IMR-90 (cell line): ENCODE results near the gene VRK2. TPM values are rescaled to one million over a fixed set of nuclear protein-coding genes. Genes with fewer than 3 reads are reported as not detected.

Experiments used
- ATAC-seq: fragments of 200-7000 bp; cut with Tn5 transposase; 2 replicates; pipeline ENCODE4 v1.9.1; 2020; ENCODE audit warnings: low read depth, mild to moderate bottlenecking, moderate library complexity
- BruUV-seq: library from RNA; stranded (reverse); fragments of 400-500 nt; replicated peaks from 2 replicates; lab custom pipeline; 2021; lab: Mats Ljungman, UMichigan
- CTCF ChIA-PET: fragments of 300-600 bp; formaldehyde crosslinking; extraction: SDS; loops from one replicate; lab custom pipeline; 2021; ENCODE audit warnings: antibody characterized with exemption; lab: Yijun Ruan, JAX
- POLR2A ChIA-PET: fragments of 300-600 bp; sonication (Branson Sonifier 250); formaldehyde crosslinking; loops from one replicate; lab custom pipeline; 2022; ENCODE audit warnings: antibody characterized with exemption; ENCODE audit not compliant: unreplicated experiment; lab: Charles Lee
- DNase-seq: peaks from one replicate; pipeline ENCODE4 v3.0.0; 2013
- H2AFZ ChIP-seq: replicated peaks from 2 replicates; pipeline ENCODE3; 2013; ENCODE audit warnings: low read length, mild to moderate bottlenecking; ENCODE audit not compliant: poor library complexity
- H2AK5ac ChIP-seq: 2 replicates; pipeline ENCODE4 v1.6.1; 2013; ENCODE audit warnings: low read depth, low read length, inconsistent platforms
- H2AK9ac ChIP-seq: replicated peaks from 2 replicates; pipeline ENCODE3; 2013; ENCODE audit warnings: mild to moderate bottlenecking, low read depth, low read length, moderate library complexity; ENCODE audit not compliant: poor library complexity
- H2BK120ac ChIP-seq: 2 replicates; pipeline ENCODE4 v1.6.1; 2013; ENCODE audit warnings: low read depth, low read length, inconsistent platforms
- H2BK15ac ChIP-seq: 3 replicates; pipeline ENCODE4 v1.6.1; 2013; ENCODE audit warnings: low read depth, low read length, inconsistent platforms
- H2BK20ac ChIP-seq: 2 replicates; pipeline ENCODE4 v1.6.1; 2013; ENCODE audit warnings: low read depth, mild to moderate bottlenecking, inconsistent platforms, low read length, moderate library complexity
- H2BK5ac ChIP-seq: 2 replicates; pipeline ENCODE4 v1.6.1; 2013; ENCODE audit warnings: mild to moderate bottlenecking, low read depth, low read length, inconsistent platforms; ENCODE audit not compliant: poor library complexity, severe bottlenecking
- H3K14ac ChIP-seq: replicated peaks from 2 replicates; pipeline ENCODE4 v1.6.1; 2013; ENCODE audit warnings: low read depth, low read length, inconsistent platforms
- H3K18ac ChIP-seq: 2 replicates; pipeline ENCODE4 v1.6.1; 2013; ENCODE audit warnings: low read depth, low read length, control low read depth
- H3K23ac ChIP-seq: 2 replicates; pipeline ENCODE4 v1.6.1; 2013; ENCODE audit warnings: low read depth, low read length, inconsistent platforms
- H3K27ac ChIP-seq: 2 replicates; pipeline ENCODE4 v1.5.1; 2013; ENCODE audit warnings: mild to moderate bottlenecking, control low read depth, low read length; ENCODE audit not compliant: insufficient read depth
- H3K27me3 ChIP-seq: 2 replicates; pipeline ENCODE4 v1.6.1; 2013; ENCODE audit warnings: low read length; ENCODE audit not compliant: control insufficient read depth, insufficient read depth
- H3K36me3 ChIP-seq: 2 replicates; pipeline ENCODE4 v1.6.1; 2013; ENCODE audit warnings: low read length, mixed read lengths; ENCODE audit not compliant: control insufficient read depth, insufficient read depth
- H3K4ac ChIP-seq: 2 replicates; pipeline ENCODE4 v1.6.1; 2013; ENCODE audit warnings: low read depth, low read length, inconsistent platforms
- H3K4me1 ChIP-seq: 2 replicates; pipeline ENCODE4 v1.6.1; 2013; ENCODE audit warnings: low read length, mixed read lengths; ENCODE audit not compliant: control insufficient read depth, insufficient read depth
- H3K4me2 ChIP-seq: 2 replicates; pipeline ENCODE4 v1.6.1; 2013; ENCODE audit warnings: low read depth, mild to moderate bottlenecking, control low read depth, low read length, moderate library complexity
- H3K4me3 ChIP-seq: 2 replicates; pipeline ENCODE4 v1.5.1; 2013; ENCODE audit warnings: low read depth, mild to moderate bottlenecking, control low read depth, low read length, moderate library complexity; ENCODE audit not compliant: insufficient read depth
- H3K56ac ChIP-seq: 2 replicates; pipeline ENCODE4 v1.6.1; 2013; ENCODE audit warnings: low read length, inconsistent platforms; ENCODE audit not compliant: insufficient read depth; ENCODE audit errors: extremely low read depth
- H3K79me1 ChIP-seq, 2 experiments: 2 replicates each; pipeline ENCODE4 v1.6.1; 2013; ENCODE audit warnings: low read length in 2 of 2, inconsistent platforms in 1 of 2, low read depth in 1 of 2
- H3K9ac ChIP-seq: 2 replicates; pipeline ENCODE4 v1.6.1; 2013; ENCODE audit warnings: low read depth, low read length, control low read depth
- H3K9me1 ChIP-seq: 2 replicates; pipeline ENCODE4 v1.6.1; 2013; ENCODE audit warnings: low read length, inconsistent platforms; ENCODE audit not compliant: insufficient read depth
- H3K9me3 ChIP-seq: 2 replicates; pipeline ENCODE4 v1.6.1; 2013; ENCODE audit warnings: low read length; ENCODE audit not compliant: control insufficient read depth, insufficient read depth
- H4K20me1 ChIP-seq: 2 replicates; pipeline ENCODE4 v1.6.1; 2013; ENCODE audit warnings: low read length, inconsistent platforms; ENCODE audit not compliant: insufficient read depth
- H4K5ac ChIP-seq: 2 replicates; pipeline ENCODE4 v1.6.1; 2013; ENCODE audit warnings: mild to moderate bottlenecking, low read depth, low read length, control low read depth
- H4K8ac ChIP-seq, 2 experiments: 2 replicates each; pipeline ENCODE4 v1.6.1; 2013; ENCODE audit warnings: low read depth in 2 of 2, low read length in 2 of 2, control low read depth in 1 of 2, inconsistent platforms in 1 of 2
- H4K91ac ChIP-seq: 2 replicates; pipeline ENCODE4 v1.6.1; 2013; ENCODE audit warnings: low read depth, low read length, inconsistent platforms; ENCODE audit not compliant: insufficient read depth
- CEBPB ChIP-seq: IDR thresholded peaks from 2 replicates; pipeline ENCODE4 v1.6.1; 2012; ENCODE audit warnings: low read depth, low read length, improper control_type of control experiment
- CTCF ChIP-seq: conservative IDR thresholded peaks from 2 replicates; pipeline ENCODE4 v1.5.1; 2012; ENCODE audit warnings: mild to moderate bottlenecking, low read depth, low read length, improper control_type of control experiment
- ELK1 ChIP-seq: fragments of 150-350 bp; IDR thresholded peaks from 2 replicates; pipeline ENCODE4 v1.6.1; 2016; ENCODE audit warnings: low read depth, mild to moderate bottlenecking, low read length, moderate library complexity, borderline replicate concordance
- MXI1 ChIP-seq: IDR thresholded peaks from 2 replicates; pipeline ENCODE4 v1.6.1; 2012; ENCODE audit warnings: low read depth, mild to moderate bottlenecking, low read length, moderate library complexity, borderline replicate concordance
- RFX5 ChIP-seq: IDR thresholded peaks from 2 replicates; pipeline ENCODE4 v1.8.0; 2012; ENCODE audit warnings: low read depth, mild to moderate bottlenecking, low read length, moderate library complexity
- dilution Hi-C: fragments of 300-500 bp; cut with HindIII; formaldehyde crosslinking; loops from one replicate; pipeline ENCODE4 v1.14.3; 2018; ENCODE audit warnings: low sequenced_read_pairs; ENCODE audit not compliant: unreplicated experiment
- in situ Hi-C: fragments of 300-500 bp; cut with MboI; formaldehyde crosslinking; loops from 3 replicates; pipeline ENCODE4 v1.14.3; 2019; ENCODE audit warnings: low sequenced_read_pairs, inconsistent platforms, mixed read lengths
- intact Hi-C: fragments of 100-400 bp; cut with micrococcal nuclease; formaldehyde crosslinking; loops from 2 replicates; pipeline ENCODE4 v1.10.0; 2022
- polyA plus RNA-seq, 3 experiments: library from polyadenylated mRNA; depleted of rRNA; stranded (reverse); fragments of >200 nt; gene quantifications; 2 replicates each; pipeline ENCODE4 v1.2.3, GENCODE V29; 2012; ENCODE audit warnings: low replicate concordance in 1 of 3
- total RNA-seq: library from RNA; depleted of rRNA; stranded (reverse); fragments of >200 nt; gene quantifications from 2 replicates; pipeline ENCODE4 v1.2.3, GENCODE V29; 2012

VRK2 gene
- total and polyA plus RNA-seq, 2 of the 4 experiments (the other 2 are of a cell fraction), result 12.2 to 22.8 TPM

- Histone ChIP-seq H2BK20ac (no peak overlapping the region), H3K23ac (no peak overlapping the region), H3K4ac (no peak overlapping the region), H3K56ac (no peak overlapping the region), H4K5ac (no peak overlapping the region), H2BK120ac (no peak overlapping the region), H3K4me2 (no peak overlapping the region), H4K8ac (no peak overlapping the region), H3K14ac (no peak overlapping the region), H2BK5ac (no peak overlapping the region), H3K27ac (no peak overlapping the region), H3K79me1 (peaks cover 4 to 11% of the 10 kb centered on the region in 2 experiments; a peak in 2 of 4 replicates), H3K36me3 (peaks cover 4% of the 10 kb centered on the region; the same call in 1 of the 2 replicates), H4K20me1 (no peaks in the 10 kb centered on the region), H2AK5ac (no peak overlapping the region), H2AK9ac (no peak overlapping the region), H3K9ac (no peak overlapping the region), H3K4me1 (no peaks in the 10 kb centered on the region), H3K9me3 (no peaks in the 10 kb centered on the region), H2AFZ (no peak overlapping the region), H3K4me3 (no peak overlapping the region), H3K27me3 (no peaks in the 10 kb centered on the region), H3K9me1 (0 out of 2 replicates have a peak, but pooled peaks cover 4% of the 10 kb centered on the region), H3K18ac (no peak overlapping the region), H2BK15ac (no peak overlapping the region), H4K91ac (no peak overlapping the region)
- ChIA-PET POLR2A (no interaction called here), CTCF (interaction anchor here (0.8 kb wide), 1 partner anchor 8 kb away, joined by 4 read pairs; no protein-coding TSS in a partner anchor)
- DNase-seq (no peak), ATAC-seq (no peak)
- no TSS peak for BruUV-seq
- dilution Hi-C loops, result no loop called here
- in situ Hi-C loops, result no loop called here
- no peak for TF ChIP-seq RFX5
- no peak for TF ChIP-seq MXI1
- no peak for TF ChIP-seq ELK1
- TF ChIP-seq CEBPB, result no peak
- TF ChIP-seq CTCF, result no peak
- intact Hi-C loops, result no loop called here
Observed at GRCh38 chr2:58157754-58158153, 111.1 kb downstream of the VRK2 start.
